ENCODE results near the gene GDPD4. TPM values are rescaled to one million over a fixed set of nuclear protein-coding genes. Genes with fewer than 3 reads are reported as not detected.

GDPD4 gene
- total RNA-seq, 1 experiment from 2014 or later, result not detected

GRCh38 chr11:77179048-77179447 lies 122.4 kb downstream of the GDPD4 start:
- RAD21 ChIA-PET (ENCODE audit: low non-redundant PET in 1 of 2, low total read pairs in 2 of 2, uncharacterized antibody in 2 of 2, unreplicated experiment in 2 of 2), result no interaction called here
- no peaks in the 10 kb centered on the region for H3K9me2 ChIP-seq (ENCODE audit: insufficient read depth)
- TF ChIP-seq YY1 (IDR thresholded peaks at IDR 0.05; ENCODE audit: extremely low read depth, insufficient replicate concordance, low read depth, low read length) (no peak), EGR1 (IDR thresholded peaks at IDR 0.05; ENCODE audit: low read depth) (no peak), EZH2 (IDR thresholded peaks at IDR 0.05) (no peak), ATF3 (IDR thresholded peaks at IDR 0.05) (no peak)
- no peaks in the 10 kb centered on the region for H4K20me1 ChIP-seq (ENCODE audit: insufficient read depth)
- no peak overlapping the region for H3K27ac ChIP-seq (ENCODE audit: low read depth, low read length)
- BruUV-seq (replicated peaks), result no TSS peak
- ATAC-seq, result no peak
- H3K36me3 ChIP-seq (ENCODE audit: control insufficient read depth in 1 of 2, insufficient read depth in 2 of 2, low read length in 2 of 2), result no peaks in the 10 kb centered on the region
- intact Hi-C loops (cut with micrococcal nuclease), result no loop called here
- CTCF ChIA-PET, result interaction anchor here (1.2 kb wide), 1 partner anchor 9 kb away, joined by 3 read pairs; no protein-coding TSS in a partner anchor
- H2AFZ ChIP-seq (ENCODE audit: low read depth, low read length, poor library complexity, severe bottlenecking), result no peak overlapping the region
- H3K79me2 ChIP-seq (ENCODE audit: insufficient read depth, low read length), result no peaks in the 10 kb centered on the region
- no peak for DNase-seq (ENCODE audit: low read depth, low spot score)
- no peaks in the 10 kb centered on the region for H3K4me1 ChIP-seq (ENCODE audit: control insufficient read depth in 1 of 2, insufficient read depth in 2 of 2, low read length in 2 of 2)
- no peak overlapping the region for H3K9ac ChIP-seq (ENCODE audit: low read length)
- H3K4me2 ChIP-seq (ENCODE audit: low read length), result no peak overlapping the region
- POLR2A ChIA-PET, result no interaction called here
- no peaks in the 10 kb centered on the region for H3K27me3 ChIP-seq (ENCODE audit: insufficient read depth, low read length)
- no peak overlapping the region for H3K4me3 ChIP-seq (replicated peaks in 1 of 2; ENCODE audit: low read depth in 1 of 2, low read length in 2 of 2)
- H3K9me3 ChIP-seq (ENCODE audit: control insufficient read depth in 1 of 2, insufficient read depth in 1 of 2, low read depth in 1 of 2, low read length in 2 of 2), result no peaks in the 10 kb centered on the region

- H3K79me2 ChIP-seq (ENCODE audit: insufficient read depth, low read length), result no peaks in the 10 kb centered on the region
- no peak for DNase-seq (ENCODE audit: low read depth, low spot score)
- no TSS peak for BruUV-seq (replicated peaks)
- no peak for ATAC-seq
- no peak overlapping the region for H3K4me2 ChIP-seq (ENCODE audit: low read length)
- H2AFZ ChIP-seq (ENCODE audit: low read depth, low read length, poor library complexity, severe bottlenecking), result no peak overlapping the region
- H3K4me3 ChIP-seq (replicated peaks in 1 of 2; ENCODE audit: low read depth in 1 of 2, low read length in 2 of 2), result no peak overlapping the region
- RAD21 ChIA-PET (ENCODE audit: low non-redundant PET in 1 of 2, low total read pairs in 2 of 2, uncharacterized antibody in 2 of 2, unreplicated experiment in 2 of 2), result no interaction called here
- CTCF ChIA-PET, result no interaction called here
- no peaks in the 10 kb centered on the region for H3K9me2 ChIP-seq (ENCODE audit: insufficient read depth)
- H3K9ac ChIP-seq (ENCODE audit: low read length), result no peak overlapping the region
- H4K20me1 ChIP-seq (ENCODE audit: insufficient read depth), result no peaks in the 10 kb centered on the region
- no peaks in the 10 kb centered on the region for H3K4me1 ChIP-seq (ENCODE audit: control insufficient read depth in 1 of 2, insufficient read depth in 2 of 2, low read length in 2 of 2)
- H3K9me3 ChIP-seq (ENCODE audit: control insufficient read depth in 1 of 2, insufficient read depth in 1 of 2, low read depth in 1 of 2, low read length in 2 of 2), result no peaks in the 10 kb centered on the region
- POLR2A ChIA-PET, result no interaction called here
- intact Hi-C loops (cut with micrococcal nuclease), result no loop called here
- no peaks in the 10 kb centered on the region for H3K27me3 ChIP-seq (ENCODE audit: insufficient read depth, low read length)
- H3K27ac ChIP-seq (ENCODE audit: low read depth, low read length), result no peak overlapping the region
- H3K36me3 ChIP-seq (ENCODE audit: control insufficient read depth in 1 of 2, insufficient read depth in 2 of 2, low read length in 2 of 2), result no peaks in the 10 kb centered on the region
- no peak for TF ChIP-seq CBX3 (IDR thresholded peaks at IDR 0.05; ENCODE audit: low read depth)
- no peak for TF ChIP-seq CTCF (IDR thresholded peaks at IDR 0.05 in 2 of 3, conservative IDR thresholded peaks at IDR 0.05 in 1 of 3; ENCODE audit: borderline replicate concordance in 1 of 3, insufficient read depth in 1 of 3, low read depth in 2 of 3, low read length in 2 of 3)
- no peak for TF ChIP-seq ZNF274 (IDR thresholded peaks at IDR 0.05; ENCODE audit: low read depth, low read length)
- no peak for TF ChIP-seq RAD21 (IDR thresholded peaks at IDR 0.05; ENCODE audit: low read depth)
- no peak for TF ChIP-seq ZBTB33 (IDR thresholded peaks at IDR 0.05; ENCODE audit: extremely low read depth, insufficient replicate concordance, low read length)
- TF ChIP-seq YY1 (IDR thresholded peaks at IDR 0.05; ENCODE audit: extremely low read depth, insufficient replicate concordance, low read depth, low read length), result no peak
- no peak for TF ChIP-seq ZFX (IDR thresholded peaks at IDR 0.05)
- no peak for TF ChIP-seq TCF7L2 (IDR thresholded peaks at IDR 0.05; ENCODE audit: borderline replicate concordance, extremely low read depth, insufficient read depth, insufficient read length)
- no peak for TF ChIP-seq POLR2A (IDR thresholded peaks at IDR 0.05; ENCODE audit: borderline replicate concordance, extremely low read depth, insufficient read depth, insufficient read length)
- no peak for TF ChIP-seq JUND (IDR thresholded peaks at IDR 0.05)
- TF ChIP-seq EGR1 (IDR thresholded peaks at IDR 0.05; ENCODE audit: low read depth), result no peak
- no peak for TF ChIP-seq SIN3A (IDR thresholded peaks at IDR 0.05; ENCODE audit: low read depth)
- TF ChIP-seq ELF1 (IDR thresholded peaks at IDR 0.05; ENCODE audit: borderline replicate concordance, low read depth), result no peak
- TF ChIP-seq EZH2phosphoT487 (IDR thresholded peaks at IDR 0.05; ENCODE audit: borderline replicate concordance), result no peak
- no peak for TF ChIP-seq MAX (IDR thresholded peaks at IDR 0.05)
- TF ChIP-seq SRF (IDR thresholded peaks at IDR 0.05; ENCODE audit: low read depth), result no peak
- TF ChIP-seq EZH2 (IDR thresholded peaks at IDR 0.05), result no peak
- TF ChIP-seq SP1 (IDR thresholded peaks at IDR 0.05; ENCODE audit: low read depth), result no peak
Measured at GRCh38 chr11:77178150-77178549, 123.3 kb downstream of the GDPD4 start.
